ENCODE data around the gene CRTAP.

The CRTAP gene

GRCh38 chr3:33099109-33099645 is 14.6 kb upstream of the CRTAP start:
- no peak for TF ChIP-seq CTCF (IDR thresholded peaks at IDR 0.05; ENCODE audit: control insufficient read depth, insufficient read depth, low read depth, low read length, missing control alignments)
- no peak for DNase-seq (ENCODE audit: low read depth)
- H3K4me3 ChIP-seq (ENCODE audit: control insufficient read depth, low read depth, low read length): no peak overlapping the region

DNA sequence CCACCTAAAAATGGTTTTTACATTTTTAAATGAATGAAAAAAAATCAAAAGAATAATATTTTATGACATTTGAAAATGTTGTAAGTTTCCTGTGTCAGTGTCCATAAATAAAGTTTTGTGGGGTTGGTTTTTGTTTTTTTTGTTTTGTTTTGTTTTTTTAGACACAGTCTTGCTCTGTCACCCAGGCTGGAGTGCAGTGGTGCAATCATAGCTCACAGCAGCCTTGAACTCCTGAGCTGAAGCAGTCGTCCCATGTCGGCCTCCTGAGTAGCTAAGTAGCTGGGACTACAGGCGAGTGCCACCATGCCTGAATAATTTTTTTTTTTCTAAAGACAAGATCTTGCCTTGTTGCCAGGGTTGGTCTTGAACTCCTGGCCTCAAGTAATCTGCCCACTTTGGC is 14.1 kb upstream of the CRTAP start:
- TF ChIP-seq CTCF (IDR thresholded peaks at IDR 0.05; ENCODE audit: control insufficient read depth, insufficient read depth, low read depth, low read length, missing control alignments): no peak

GRCh38 chr3:33100229-33100628 is 13.6 kb upstream of the CRTAP start:
- TF ChIP-seq CTCF (IDR thresholded peaks at IDR 0.05; ENCODE audit: control insufficient read depth, insufficient read depth, low read depth, low read length, missing control alignments): no peak
- no peak overlapping the region for H3K4me3 ChIP-seq (ENCODE audit: control insufficient read depth, low read depth, low read length)
- no peak for DNase-seq (ENCODE audit: low read depth)

More for the DNA sequence above, 14.1 kb upstream of the CRTAP start:
- DNase-seq (ENCODE audit: low read depth): no peak
- no peak overlapping the region for H3K4me3 ChIP-seq (ENCODE audit: control insufficient read depth, low read depth, low read length)

GRCh38 chr3:33103034-33103433 is 10.8 kb upstream of the CRTAP start:
- TF ChIP-seq CTCF (IDR thresholded peaks at IDR 0.05; ENCODE audit: control insufficient read depth, insufficient read depth, low read depth, low read length, missing control alignments): no peak
- no peak overlapping the region for H3K4me3 ChIP-seq (ENCODE audit: control insufficient read depth, low read depth, low read length)
- no peak for DNase-seq (ENCODE audit: low read depth)

DNA sequence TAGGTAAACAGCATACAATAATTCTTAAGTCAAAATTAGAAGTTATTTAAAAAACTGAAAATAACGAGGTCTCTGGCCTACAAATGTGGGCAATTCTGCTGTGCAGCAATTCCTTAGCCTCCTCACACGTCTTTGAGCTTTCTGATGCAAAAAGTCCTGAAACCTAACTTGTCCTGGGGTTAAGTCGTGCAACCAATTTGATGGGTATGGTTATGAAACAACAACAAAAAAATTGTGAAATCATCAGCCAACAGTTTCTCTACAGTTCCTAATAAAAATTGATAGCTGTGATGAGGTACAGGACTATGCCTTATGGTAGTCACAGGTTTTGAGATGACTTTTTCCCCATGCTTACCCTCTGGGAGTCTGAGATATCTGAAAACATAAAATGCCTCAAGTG is 10.3 kb upstream of the CRTAP start:
- no peak overlapping the region for H3K4me3 ChIP-seq (ENCODE audit: control insufficient read depth, low read depth, low read length)
- no peak for DNase-seq (ENCODE audit: low read depth)
- no peak for TF ChIP-seq CTCF (IDR thresholded peaks at IDR 0.05; ENCODE audit: control insufficient read depth, insufficient read depth, low read depth, low read length, missing control alignments)

GRCh38 chr3:33104803-33105202 is 9.0 kb upstream of the CRTAP start:
- no peak for TF ChIP-seq CTCF (IDR thresholded peaks at IDR 0.05; ENCODE audit: control insufficient read depth, insufficient read depth, low read depth, low read length, missing control alignments)
- no peak for DNase-seq (ENCODE audit: low read depth)
- no peak overlapping the region for H3K4me3 ChIP-seq (ENCODE audit: control insufficient read depth, low read depth, low read length)
